ENCODE data around the gene PRLHR. TPM values are rescaled to one million over a fixed set of nuclear protein-coding genes. Genes with fewer than 3 reads are reported as not detected.

Gene PRLHR
- total and polyA plus RNA-seq, 2 donors (not counting 1 experiment from before 2014, with no cell fraction given) = not detected

GRCh38 chr10:118564652-118565051 lies 30.8 kb downstream of the PRLHR start:
- Histone ChIP-seq H3K9ac (ENCODE audit: insufficient read depth, low read length) (no peak overlapping the region), H4K20me1 (ENCODE audit: control insufficient read depth, extremely low read depth, insufficient read depth, low read length) (no peaks in the 10 kb centered on the region), H3K27ac (ENCODE audit: insufficient read depth, low read length) (no peak overlapping the region), H3K9me3 (ENCODE audit: control insufficient read depth, insufficient read depth, low read depth, low read length) (no peaks in the 10 kb centered on the region), H3K4me1 (ENCODE audit: control insufficient read depth, extremely low read depth, insufficient read depth, low read length) (no peaks in the 10 kb centered on the region), H3K36me3 (ENCODE audit: control insufficient read depth, insufficient read depth, low read length) (no peaks in the 10 kb centered on the region), H3K79me2 (ENCODE audit: control insufficient read depth, insufficient read depth, low read length) (no peaks in the 10 kb centered on the region), H3K4me2 (ENCODE audit: extremely low read depth, insufficient read depth, low read length) (no peak overlapping the region), H2AFZ (ENCODE audit: low read length) (no peak overlapping the region), H3K4me3 (replicated peaks in 1 of 4; ENCODE audit: control extremely low read depth in 1 of 4, insufficient read depth in 1 of 4, low read depth in 3 of 4, low read length in 4 of 4) (no peak overlapping the region), H3K27me3 (ENCODE audit: control insufficient read depth, insufficient read depth, low read length) (no peaks in the 10 kb centered on the region)
- peak in 1 of 2 donors; percentile 3 for DNase-seq (ENCODE audit: low read depth in 2 of 2)
- TF ChIP-seq CTCF (conservative IDR thresholded peaks at IDR 0.05 in 1 of 2, IDR thresholded peaks at IDR 0.05 in 1 of 2; ENCODE audit: low read depth in 1 of 2, low read length in 2 of 2) (peak; percentile 8 to 18), EZH2 (IDR thresholded peaks at IDR 0.05; ENCODE audit: low read length, missing control alignments) (no peak)

GRCh38 chr10:118564114-118564513 lies 31.3 kb downstream of the PRLHR start:
- no peak for DNase-seq (ENCODE audit: low read depth in 2 of 2)
- Histone ChIP-seq H4K20me1 (ENCODE audit: control insufficient read depth, extremely low read depth, insufficient read depth, low read length) (no peaks in the 10 kb centered on the region), H3K4me1 (ENCODE audit: control insufficient read depth, extremely low read depth, insufficient read depth, low read length) (no peaks in the 10 kb centered on the region), H3K4me2 (ENCODE audit: extremely low read depth, insufficient read depth, low read length) (no peak overlapping the region), H3K27me3 (ENCODE audit: control insufficient read depth, insufficient read depth, low read length) (no peaks in the 10 kb centered on the region), H3K4me3 (replicated peaks in 1 of 4; ENCODE audit: control extremely low read depth in 1 of 4, insufficient read depth in 1 of 4, low read depth in 3 of 4, low read length in 4 of 4) (no peak overlapping the region), H2AFZ (ENCODE audit: low read length) (no peak overlapping the region), H3K36me3 (ENCODE audit: control insufficient read depth, insufficient read depth, low read length) (no peaks in the 10 kb centered on the region), H3K9me3 (ENCODE audit: control insufficient read depth, insufficient read depth, low read depth, low read length) (no peaks in the 10 kb centered on the region), H3K27ac (ENCODE audit: insufficient read depth, low read length) (no peak overlapping the region), H3K9ac (ENCODE audit: insufficient read depth, low read length) (no peak overlapping the region), H3K79me2 (ENCODE audit: control insufficient read depth, insufficient read depth, low read length) (no peaks in the 10 kb centered on the region)
- TF ChIP-seq EZH2 (IDR thresholded peaks at IDR 0.05; ENCODE audit: low read length, missing control alignments) = no peak
- no peak for TF ChIP-seq CTCF (conservative IDR thresholded peaks at IDR 0.05 in 1 of 2, IDR thresholded peaks at IDR 0.05 in 1 of 2; ENCODE audit: low read depth in 1 of 2, low read length in 2 of 2)

GRCh38 chr10:118563373-118563890 lies 32.0 kb downstream of the PRLHR start:
- TF ChIP-seq EZH2 (IDR thresholded peaks at IDR 0.05; ENCODE audit: low read length, missing control alignments) = no peak
- no peak for TF ChIP-seq CTCF (conservative IDR thresholded peaks at IDR 0.05 in 1 of 2, IDR thresholded peaks at IDR 0.05 in 1 of 2; ENCODE audit: low read depth in 1 of 2, low read length in 2 of 2)
- Histone ChIP-seq H3K4me1 (ENCODE audit: control insufficient read depth, extremely low read depth, insufficient read depth, low read length) (no peaks in the 10 kb centered on the region), H3K4me3 (replicated peaks in 1 of 4; ENCODE audit: control extremely low read depth in 1 of 4, insufficient read depth in 1 of 4, low read depth in 3 of 4, low read length in 4 of 4) (no peak overlapping the region)

More at GRCh38 chr10:118563373-118563890, 32.0 kb downstream of the PRLHR start:
- Histone ChIP-seq H3K36me3 (ENCODE audit: control insufficient read depth, insufficient read depth, low read length) (no peaks in the 10 kb centered on the region), H3K9ac (ENCODE audit: insufficient read depth, low read length) (no peak overlapping the region), H3K79me2 (ENCODE audit: control insufficient read depth, insufficient read depth, low read length) (no peaks in the 10 kb centered on the region), H3K27ac (ENCODE audit: insufficient read depth, low read length) (no peak overlapping the region), H3K9me3 (ENCODE audit: control insufficient read depth, insufficient read depth, low read depth, low read length) (no peaks in the 10 kb centered on the region), H3K4me2 (ENCODE audit: extremely low read depth, insufficient read depth, low read length) (no peak overlapping the region), H3K27me3 (ENCODE audit: control insufficient read depth, insufficient read depth, low read length) (no peaks in the 10 kb centered on the region), H4K20me1 (ENCODE audit: control insufficient read depth, extremely low read depth, insufficient read depth, low read length) (no peaks in the 10 kb centered on the region), H2AFZ (ENCODE audit: low read length) (no peak overlapping the region)
- no peak for DNase-seq (ENCODE audit: low read depth in 2 of 2)

Measured in fibroblast of lung (primary cell).